ENCODE measurements around the gene PPP1R9B.

DNA sequence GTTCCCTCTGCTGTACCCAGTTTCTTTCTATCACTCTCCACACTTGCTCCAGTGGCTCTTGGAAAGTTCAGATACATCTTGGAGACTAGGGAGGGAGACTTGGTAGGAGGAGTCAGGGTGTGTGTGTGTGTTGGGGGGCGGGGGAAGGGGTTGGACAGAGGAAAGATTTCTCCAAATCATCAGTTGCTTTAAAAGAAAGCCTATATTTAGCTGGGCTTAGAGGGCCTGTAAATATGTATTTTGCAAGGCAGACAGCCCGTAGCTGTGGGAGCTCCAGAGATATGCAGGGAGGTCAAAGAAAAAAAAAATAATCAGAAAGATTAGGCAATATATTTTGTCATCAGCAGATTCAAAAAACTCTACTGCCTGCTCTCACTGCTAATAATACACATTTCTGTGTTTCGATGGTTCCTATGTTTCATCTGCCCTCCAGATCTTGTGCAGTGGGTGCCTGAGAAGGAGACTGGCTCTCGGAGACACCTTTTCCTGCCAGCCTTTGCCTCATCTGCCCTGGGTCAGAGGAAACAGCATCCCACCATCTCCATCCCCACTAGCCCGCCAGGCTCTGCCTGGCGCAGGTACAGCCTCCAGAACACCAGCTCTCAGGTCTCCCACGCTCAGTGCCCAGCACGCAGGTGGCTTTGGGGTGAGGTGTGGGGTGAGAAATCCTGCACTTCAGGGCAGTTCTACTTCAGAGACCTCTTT is 4.8 kb upstream of the PPP1R9B start:
- no peak for TF ChIP-seq POLR2A (IDR thresholded peaks at IDR 0.05; ENCODE audit: low read depth)
- TF ChIP-seq, protein P1, sequence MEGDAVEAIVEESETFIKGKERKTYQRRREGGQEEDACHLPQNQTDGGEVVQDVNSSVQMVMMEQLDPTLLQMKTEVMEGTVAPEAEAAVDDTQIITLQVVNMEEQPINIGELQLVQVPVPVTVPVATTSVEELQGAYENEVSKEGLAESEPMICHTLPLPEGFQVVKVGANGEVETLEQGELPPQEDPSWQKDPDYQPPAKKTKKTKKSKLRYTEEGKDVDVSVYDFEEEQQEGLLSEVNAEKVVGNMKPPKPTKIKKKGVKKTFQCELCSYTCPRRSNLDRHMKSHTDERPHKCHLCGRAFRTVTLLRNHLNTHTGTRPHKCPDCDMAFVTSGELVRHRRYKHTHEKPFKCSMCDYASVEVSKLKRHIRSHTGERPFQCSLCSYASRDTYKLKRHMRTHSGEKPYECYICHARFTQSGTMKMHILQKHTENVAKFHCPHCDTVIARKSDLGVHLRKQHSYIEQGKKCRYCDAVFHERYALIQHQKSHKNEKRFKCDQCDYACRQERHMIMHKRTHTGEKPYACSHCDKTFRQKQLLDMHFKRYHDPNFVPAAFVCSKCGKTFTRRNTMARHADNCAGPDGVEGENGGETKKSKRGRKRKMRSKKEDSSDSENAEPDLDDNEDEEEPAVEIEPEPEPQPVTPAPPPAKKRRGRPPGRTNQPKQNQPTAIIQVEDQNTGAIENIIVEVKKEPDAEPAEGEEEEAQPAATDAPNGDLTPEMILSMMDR (IDR thresholded peaks at IDR 0.05): no peak
- TF ChIP-seq POLR2AphosphoS5 (IDR thresholded peaks at IDR 0.05): no peak
- TF ChIP-seq EP300 (IDR thresholded peaks at IDR 0.05): no peak

Data from esophagus muscularis mucosa (tissue), 4 donors.